Epithelial cell of proximal tubule (primary cell): ENCODE results near the gene FBXL7. TPM values are rescaled to one million over a fixed set of nuclear protein-coding genes. Genes with fewer than 3 reads are reported as not detected.

Experiments
- DNase-seq: peaks from one replicate; pipeline ENCODE4 v3.0.0-alpha.2; 2011; ENCODE audit warnings: low read depth
- H3K4me3 ChIP-seq: 2 replicates; pipeline ENCODE4 v1.5.1; 2011; ENCODE audit warnings: low read depth, mild to moderate bottlenecking, low read length
- CTCF ChIP-seq: conservative IDR thresholded peaks from 2 replicates; pipeline ENCODE4 v1.5.1; 2012; ENCODE audit warnings: low read depth, mild to moderate bottlenecking, low read length
- total RNA-seq: library from RNA; depleted of rRNA; stranded (reverse); fragments of >200 nt; gene quantifications from 2 replicates; pipeline ENCODE4 v1.2.3, GENCODE V29; 2015

FBXL7 gene
- total RNA-seq, 1 donor from 2014 or later, result 5.6 TPM

GRCh38 chr5:15799612-15800011 is 299.6 kb downstream of the FBXL7 start:
- H3K4me3 ChIP-seq, result no peak overlapping the region
- no peak for DNase-seq
- no peak for TF ChIP-seq CTCF

- H3K4me3 ChIP-seq, result no peak overlapping the region
- DNase-seq, result no peak
- no peak for TF ChIP-seq CTCF
Observed at GRCh38 chr5:15803280-15803679, 303.3 kb downstream of the FBXL7 start.

GRCh38 chr5:15806613-15807012 is 306.6 kb downstream of the FBXL7 start:
- no peak for TF ChIP-seq CTCF

GRCh38 chr5:15807248-15807647 is 307.3 kb downstream of the FBXL7 start:
- no peak for TF ChIP-seq CTCF
- no peak overlapping the region for H3K4me3 ChIP-seq
- no peak for DNase-seq

More at GRCh38 chr5:15806613-15807012, 306.6 kb downstream of the FBXL7 start:
- H3K4me3 ChIP-seq, result no peak overlapping the region
- no peak for DNase-seq

GRCh38 chr5:15807871-15808270 is 307.9 kb downstream of the FBXL7 start:
- DNase-seq, result no peak
- no peak overlapping the region for H3K4me3 ChIP-seq
- TF ChIP-seq CTCF, result peak; percentile 6

- H3K4me3 ChIP-seq, result no peak overlapping the region
- no peak for TF ChIP-seq CTCF
- no peak for DNase-seq
Observed at GRCh38 chr5:15808577-15808976, 308.6 kb downstream of the FBXL7 start.

GRCh38 chr5:15819617-15820016 is 319.6 kb downstream of the FBXL7 start:
- no peak for DNase-seq
- TF ChIP-seq CTCF, result no peak
- H3K4me3 ChIP-seq, result no peak overlapping the region
